HG03457 (cell line): ENCODE results near the gene PIK3AP1.
"Not testable (repeated sequence)": the region's sequence is repeated elsewhere in the genome, so short reads cannot be mapped to it uniquely, and the experiment has no call there.

Experiments
- ATAC-seq: cut with Tn5 transposase; IDR thresholded peaks from one replicate; pipeline ENCODE4 v1.9.1; 2021; ENCODE audit warnings: moderate number of reproducible peaks; ENCODE audit not compliant: unreplicated experiment

The PIK3AP1 gene

DNA sequence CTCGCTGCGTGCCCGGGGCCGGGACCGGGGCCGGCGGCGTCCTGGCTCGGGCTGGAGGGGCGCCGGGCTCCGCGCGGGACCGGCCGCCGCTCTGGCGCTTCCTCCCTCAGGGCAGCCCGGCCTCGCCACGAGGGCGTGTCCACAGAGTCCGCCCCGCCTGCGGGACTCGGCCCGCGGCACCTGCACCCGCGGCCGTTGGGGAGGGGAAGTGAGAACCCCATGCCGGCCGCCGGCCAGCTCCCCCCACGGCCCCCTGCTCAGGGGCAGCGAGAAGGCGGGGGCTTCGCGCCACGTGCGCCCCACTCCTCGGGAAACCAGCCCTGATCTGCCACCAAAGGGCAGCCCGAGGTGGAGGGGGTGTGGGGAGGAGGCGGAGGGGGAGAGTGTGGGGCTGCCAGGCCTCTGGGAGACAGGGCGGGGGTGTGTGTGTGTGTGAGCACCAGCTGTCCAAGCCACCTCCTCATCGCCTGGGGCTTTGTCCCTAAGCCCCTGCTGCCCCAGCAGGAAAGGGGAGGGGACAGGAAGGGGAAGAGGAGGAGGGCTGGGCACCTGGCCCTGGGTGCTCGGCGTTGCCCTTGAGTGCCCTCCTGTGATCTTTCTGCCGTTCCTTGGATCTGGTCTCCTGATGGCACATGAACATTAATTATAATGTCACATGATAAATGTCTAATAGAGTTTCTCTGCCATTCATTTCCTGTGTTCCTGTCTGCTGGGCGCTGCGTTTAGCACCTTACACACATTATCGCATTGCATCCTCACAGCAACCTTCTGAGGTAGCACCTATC is at the start of gene PIK3AP1:
PIK3AP1 (minus strand) TSS at position 93 of the 785 bp plus-strand sequence. CDS start 120 bp downstream, outside the sequence.
- ATAC-seq = peak; percentile 49

DNA sequence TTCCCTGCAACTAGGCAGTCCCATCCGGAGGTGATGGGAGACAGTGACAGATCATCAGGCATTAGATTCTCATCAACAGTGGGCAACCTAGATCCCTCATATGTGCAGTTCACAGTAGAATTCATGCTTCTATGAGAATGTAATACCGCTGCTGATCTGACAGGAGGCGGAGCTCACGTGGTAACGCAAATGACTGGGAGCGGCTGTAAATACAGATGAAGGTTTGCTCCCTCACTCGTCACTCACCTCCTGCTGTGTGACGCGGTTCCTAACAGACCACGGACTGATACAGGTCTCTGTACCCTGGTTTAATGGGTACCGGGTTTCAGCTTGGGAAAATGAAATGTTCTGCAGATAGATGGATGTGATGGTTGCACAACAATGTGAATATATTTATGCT is 47.8 kb upstream of the PIK3AP1 start:
- ATAC-seq = no peak

DNA sequence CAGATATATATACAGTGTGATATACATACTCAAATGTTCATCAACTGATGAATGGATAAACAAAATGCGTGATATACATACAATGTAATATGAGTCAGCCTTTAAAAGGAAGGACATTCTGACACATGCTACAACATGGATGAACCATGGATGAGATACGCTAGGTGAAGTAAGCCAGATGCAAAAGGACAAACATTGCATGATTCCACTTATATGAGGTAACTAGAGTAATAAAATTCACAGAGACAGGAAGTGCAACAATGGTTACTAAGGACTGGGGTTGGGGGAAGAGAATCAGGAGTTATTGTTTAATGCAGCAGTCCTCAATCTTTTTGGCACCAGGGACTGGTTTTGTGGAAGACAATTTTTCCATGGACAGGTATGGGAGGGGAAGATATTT is 47.3 kb upstream of the PIK3AP1 start:
- ATAC-seq = no peak

GRCh38 chr10:96765406-96766240 is 45.3 kb upstream of the PIK3AP1 start:
- ATAC-seq = no peak

DNA sequence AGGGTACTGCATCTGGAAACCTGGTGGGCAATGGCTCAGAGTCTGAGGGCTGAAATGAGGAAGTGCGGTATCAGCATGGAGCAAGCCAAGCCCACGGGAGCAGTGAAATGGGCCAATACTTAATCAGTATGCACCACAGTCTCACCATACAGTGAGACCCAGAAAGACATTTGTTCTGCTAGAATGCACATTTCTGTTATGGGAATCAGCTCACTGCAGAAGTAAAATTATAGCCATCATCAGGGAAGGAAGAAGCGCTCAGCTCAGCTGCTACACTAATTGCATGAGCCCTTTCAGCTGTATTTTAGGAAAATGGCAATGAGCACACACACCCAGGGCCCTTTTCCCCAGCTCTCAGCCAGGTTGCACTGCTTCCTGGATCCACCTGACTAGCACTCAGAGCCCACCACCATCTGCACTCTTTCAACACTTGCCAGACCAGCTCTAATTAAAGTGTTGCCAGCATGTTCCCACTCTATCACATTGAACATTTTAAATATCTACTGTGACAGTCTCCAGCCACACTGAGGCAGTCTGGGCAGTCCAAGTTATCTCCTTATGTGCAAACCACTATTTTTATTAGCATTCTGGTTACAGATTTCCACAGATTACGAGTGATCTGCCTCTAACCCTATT is 44.2 kb upstream of the PIK3AP1 start:
- ATAC-seq = no peak

- ATAC-seq = peak; percentile 73
These were observed 38.1 kb upstream of the PIK3AP1 start for GRCh38 chr10:96758423-96758822.

DNA sequence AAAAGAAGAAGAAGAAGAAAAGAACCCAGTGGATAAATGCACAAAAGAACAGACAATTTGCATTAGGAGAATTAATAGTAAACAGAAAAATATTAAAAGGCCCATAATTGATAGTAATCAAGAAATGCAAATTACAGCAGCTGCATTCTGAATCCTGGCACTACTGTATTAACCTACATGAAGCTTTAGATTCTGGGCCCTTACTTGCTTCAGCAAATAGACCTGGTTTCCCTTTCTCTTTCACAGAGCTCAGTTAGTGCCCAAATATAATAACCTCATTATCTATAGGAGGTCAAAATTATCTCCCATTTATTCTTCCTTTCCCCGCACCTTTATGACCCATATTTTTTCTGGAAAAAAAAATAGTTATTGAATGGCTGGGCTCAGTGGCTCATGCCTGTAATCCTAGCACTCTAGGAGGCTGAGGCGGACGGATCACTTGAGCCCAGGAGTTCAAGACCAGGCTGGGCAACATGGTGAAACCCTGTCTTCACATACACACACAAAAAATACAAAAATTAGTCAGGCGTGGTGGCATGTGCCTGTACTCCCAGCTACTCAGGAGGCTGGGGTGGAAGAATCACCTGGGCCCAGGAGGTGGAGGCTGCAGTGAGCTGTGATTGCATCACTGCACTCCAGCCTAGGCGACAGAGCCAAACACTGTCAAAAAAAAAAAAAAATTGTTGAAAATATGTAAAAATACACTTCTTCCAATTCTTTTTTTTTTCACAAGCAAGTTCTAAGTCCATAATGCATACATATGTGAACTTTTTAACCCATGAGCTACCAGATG is 36.0 kb upstream of the PIK3AP1 start:
- ATAC-seq = no peak

DNA sequence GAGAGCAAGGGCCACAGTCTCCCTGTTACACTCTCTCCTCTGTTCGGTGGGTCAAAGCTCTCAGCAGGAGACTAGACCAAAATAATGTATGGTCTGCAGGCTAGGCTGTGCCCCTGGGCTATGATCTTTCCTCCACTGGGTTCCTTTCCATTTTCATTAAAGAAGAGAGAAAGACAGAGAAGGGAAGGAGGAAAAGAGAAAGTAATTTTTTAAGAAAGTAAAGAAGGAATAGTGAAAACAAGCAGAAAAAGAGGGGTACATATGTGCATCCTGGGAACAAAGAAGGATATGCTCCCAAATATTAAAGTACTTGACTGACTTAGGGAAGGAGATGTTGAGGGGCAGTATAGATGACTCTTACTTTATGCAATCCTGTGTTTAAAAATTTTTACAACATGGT is 33.6 kb upstream of the PIK3AP1 start:
- ATAC-seq = no peak

GRCh38 chr10:96752375-96752774 is 32.1 kb upstream of the PIK3AP1 start:
- no peak for ATAC-seq

GRCh38 chr10:96750316-96750715 is 30.0 kb upstream of the PIK3AP1 start:
- ATAC-seq = not testable (repeated sequence)

GRCh38 chr10:96747734-96748550 is 27.6 kb upstream of the PIK3AP1 start:
- ATAC-seq = peak; percentile 76

GRCh38 chr10:96746503-96746902 is 26.2 kb upstream of the PIK3AP1 start:
- ATAC-seq = no peak

- ATAC-seq = no peak
These were observed 25.6 kb upstream of the PIK3AP1 start for GRCh38 chr10:96745950-96746349.

DNA sequence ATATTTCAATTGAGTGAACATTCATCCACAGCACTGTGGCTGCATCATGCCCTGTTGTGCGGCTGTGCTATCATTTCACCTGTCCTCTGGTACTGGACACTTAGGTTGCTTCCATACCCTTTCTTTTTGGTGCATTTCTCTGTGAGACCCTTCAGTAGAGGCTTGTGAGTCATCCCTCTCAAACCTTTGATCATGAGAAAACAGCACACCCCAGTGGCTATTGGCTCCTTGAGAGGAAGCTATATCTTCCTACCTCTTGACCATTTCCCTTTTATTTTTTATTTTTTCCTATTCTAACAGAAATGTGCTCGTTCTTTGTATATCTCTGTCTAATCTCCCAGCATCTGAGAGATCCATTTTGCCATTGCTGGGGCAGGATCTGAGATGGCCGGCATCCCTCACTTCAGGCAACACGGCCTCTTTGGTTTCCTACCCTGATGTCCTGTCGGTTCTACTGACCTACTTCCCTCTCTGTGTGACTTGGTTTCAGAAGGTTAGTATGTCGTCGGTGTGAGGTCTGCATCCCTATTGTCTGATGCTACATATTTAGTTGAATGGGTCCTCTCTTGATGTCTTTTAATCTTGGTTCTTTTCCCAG is 23.8 kb upstream of the PIK3AP1 start:
- no peak for ATAC-seq

DNA sequence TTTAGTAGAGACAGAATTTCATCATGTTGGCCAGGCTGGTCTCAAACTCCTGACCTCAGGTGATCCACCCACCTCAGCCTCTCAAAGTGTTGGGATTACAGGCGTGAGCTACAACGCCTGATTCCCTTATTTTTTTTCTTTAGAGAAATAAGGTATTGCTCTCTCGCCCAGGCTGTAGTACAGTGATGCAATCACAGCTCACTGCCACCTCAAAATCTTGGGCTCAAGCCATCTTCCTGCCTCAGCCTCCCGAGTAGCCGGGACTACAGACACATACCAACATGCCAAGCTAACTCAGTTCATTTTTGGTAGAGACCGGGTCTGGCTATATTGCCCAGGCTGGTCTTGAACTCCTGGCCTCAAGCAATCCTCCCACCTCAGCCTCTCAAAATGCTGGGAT is 21.2 kb upstream of the PIK3AP1 start:
- ATAC-seq = not testable (repeated sequence)

GRCh38 chr10:96740579-96741281 is 20.4 kb upstream of the PIK3AP1 start:
- ATAC-seq = no peak

DNA sequence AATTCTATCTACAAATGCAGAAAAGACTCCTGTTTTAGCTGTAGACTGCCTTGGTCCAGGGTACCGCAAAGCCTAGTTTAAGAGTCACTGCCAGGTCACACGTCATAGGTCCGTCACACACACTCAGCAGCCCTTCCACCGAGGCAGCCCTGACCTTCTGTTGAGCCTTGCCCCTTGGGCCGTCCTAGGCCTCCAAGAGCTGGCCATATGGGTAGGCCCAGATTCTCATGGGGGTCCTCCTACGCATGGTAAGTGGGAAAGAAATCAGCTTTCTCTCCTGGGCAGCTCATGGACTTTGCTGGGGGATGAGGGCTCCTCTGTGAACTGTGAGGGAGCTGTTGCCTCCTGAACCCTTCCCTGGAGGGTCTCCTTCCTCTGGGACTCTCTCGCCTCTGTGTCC is 19.8 kb upstream of the PIK3AP1 start:
- no peak for ATAC-seq

GRCh38 chr10:96737307-96737902 is 17.1 kb upstream of the PIK3AP1 start:
- not testable (repeated sequence) for ATAC-seq
